ENCODE measurements around the gene ACOT2. TPM values are rescaled to one million over a fixed set of nuclear protein-coding genes. Genes with fewer than 3 reads are reported as not detected.
"Not testable (repeated sequence)": the region's sequence is repeated elsewhere in the genome, so short reads cannot be mapped to it uniquely, and the experiment has no call there.

ACOT2 gene
- total RNA-seq, 2 experiments from 2014 or later, result 7.9 to 11.7 TPM

- Histone ChIP-seq H3K79me2 (ENCODE audit: insufficient read depth, low read depth, low read length) (no peaks in the 10 kb centered on the region), H2AFZ (ENCODE audit: low read length) (no peak overlapping the region), H3K9me3 (ENCODE audit: low read length) (no peaks in the 10 kb centered on the region), H3K4me3 (ENCODE audit: low read depth, low read length, poor library complexity, severe bottlenecking) (no peak overlapping the region), H3K36me3 (ENCODE audit: insufficient read depth, low read length) (no peaks in the 10 kb centered on the region), H4K20me1 (ENCODE audit: insufficient read depth, low read length) (no peaks in the 10 kb centered on the region), H3K9me2 (ENCODE audit: insufficient read depth, low read length) (no peaks in the 10 kb centered on the region), H3K27ac (ENCODE audit: low read depth, low read length, poor library complexity, severe bottlenecking) (no peak overlapping the region), H3K4me1 (ENCODE audit: insufficient read depth, low read length, poor library complexity, severe bottlenecking) (no peaks in the 10 kb centered on the region), H3K4me2 (ENCODE audit: low read length) (no peak overlapping the region)
- intact Hi-C loops (cut with micrococcal nuclease; ENCODE audit: unreplicated experiment), result no loop called here
- ChIA-PET POLR2A (interaction anchor here (0.7 to 1.0 kb wide), 3 partner anchors 13 to 262 kb away, joined by 3 to 4 read pairs (median 3); partner anchors contain the start of gene PTGR2), CTCF (ENCODE audit: unreplicated experiment) (no interaction called here)
- TF ChIP-seq, protein P1, sequence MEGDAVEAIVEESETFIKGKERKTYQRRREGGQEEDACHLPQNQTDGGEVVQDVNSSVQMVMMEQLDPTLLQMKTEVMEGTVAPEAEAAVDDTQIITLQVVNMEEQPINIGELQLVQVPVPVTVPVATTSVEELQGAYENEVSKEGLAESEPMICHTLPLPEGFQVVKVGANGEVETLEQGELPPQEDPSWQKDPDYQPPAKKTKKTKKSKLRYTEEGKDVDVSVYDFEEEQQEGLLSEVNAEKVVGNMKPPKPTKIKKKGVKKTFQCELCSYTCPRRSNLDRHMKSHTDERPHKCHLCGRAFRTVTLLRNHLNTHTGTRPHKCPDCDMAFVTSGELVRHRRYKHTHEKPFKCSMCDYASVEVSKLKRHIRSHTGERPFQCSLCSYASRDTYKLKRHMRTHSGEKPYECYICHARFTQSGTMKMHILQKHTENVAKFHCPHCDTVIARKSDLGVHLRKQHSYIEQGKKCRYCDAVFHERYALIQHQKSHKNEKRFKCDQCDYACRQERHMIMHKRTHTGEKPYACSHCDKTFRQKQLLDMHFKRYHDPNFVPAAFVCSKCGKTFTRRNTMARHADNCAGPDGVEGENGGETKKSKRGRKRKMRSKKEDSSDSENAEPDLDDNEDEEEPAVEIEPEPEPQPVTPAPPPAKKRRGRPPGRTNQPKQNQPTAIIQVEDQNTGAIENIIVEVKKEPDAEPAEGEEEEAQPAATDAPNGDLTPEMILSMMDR (conservative IDR thresholded peaks at IDR 0.05; ENCODE audit: low read length), result no peak
- no peak for TF ChIP-seq EZH2phosphoT487 (IDR thresholded peaks at IDR 0.05; ENCODE audit: borderline replicate concordance, low read depth, low read length)
- no TSS peak for BruUV-seq (replicated peaks)
- no peak for DNase-seq (ENCODE audit: low spot score)
Measured at GRCh38 chr14:73589116-73589515, 20.1 kb downstream of the ACOT2 start.

DNA sequence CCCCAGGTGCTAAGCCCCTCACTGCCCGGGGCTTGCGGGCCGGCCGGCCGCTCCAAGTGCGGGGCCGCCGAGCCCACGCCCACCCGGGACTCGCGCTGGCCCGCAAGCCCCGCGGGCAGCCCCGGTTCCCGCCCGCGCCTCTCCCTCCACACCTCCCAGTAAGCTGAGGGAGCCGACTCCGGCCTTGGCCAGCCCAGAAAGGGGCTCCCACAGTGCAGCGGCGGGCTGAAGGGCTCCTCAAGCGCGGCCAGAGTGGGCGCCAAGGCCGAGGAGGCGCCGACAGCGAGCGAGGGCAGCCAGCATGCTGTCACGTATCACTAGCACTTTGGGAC lies 21.6 kb downstream of the ACOT2 start:
- H3K9me2 ChIP-seq (ENCODE audit: insufficient read depth, low read length); POLR2A ChIA-PET; H3K4me1 ChIP-seq (ENCODE audit: insufficient read depth, low read length, poor library complexity, severe bottlenecking); H3K4me2 ChIP-seq (ENCODE audit: low read length); BruUV-seq (replicated peaks); H3K36me3 ChIP-seq (ENCODE audit: insufficient read depth, low read length); H3K27ac ChIP-seq (ENCODE audit: low read depth, low read length, poor library complexity, severe bottlenecking); intact Hi-C loops (cut with micrococcal nuclease; ENCODE audit: unreplicated experiment); CTCF ChIA-PET (ENCODE audit: unreplicated experiment); H4K20me1 ChIP-seq (ENCODE audit: insufficient read depth, low read length); H2AFZ ChIP-seq (ENCODE audit: low read length); H3K9me3 ChIP-seq (ENCODE audit: low read length); H3K4me3 ChIP-seq (ENCODE audit: low read depth, low read length, poor library complexity, severe bottlenecking); H3K79me2 ChIP-seq (ENCODE audit: insufficient read depth, low read depth, low read length); DNase-seq (ENCODE audit: low spot score): not testable (repeated sequence)

- Histone ChIP-seq H3K4me1 (ENCODE audit: insufficient read depth, low read length, poor library complexity, severe bottlenecking) (no peaks in the 10 kb centered on the region), H3K79me2 (ENCODE audit: insufficient read depth, low read depth, low read length) (no peaks in the 10 kb centered on the region), H4K20me1 (ENCODE audit: insufficient read depth, low read length) (no peaks in the 10 kb centered on the region), H3K9me3 (ENCODE audit: low read length) (no peaks in the 10 kb centered on the region), H3K9me2 (ENCODE audit: insufficient read depth, low read length) (no peaks in the 10 kb centered on the region), H3K27ac (ENCODE audit: low read depth, low read length, poor library complexity, severe bottlenecking) (no peak within 1 kb of the TSS), H2AFZ (ENCODE audit: low read length) (no peak within 1 kb of the TSS), H3K4me2 (ENCODE audit: low read length) (peak within 1 kb of the TSS; percentile 34; the same call in 1 of the 2 replicates), H3K36me3 (ENCODE audit: insufficient read depth, low read length) (no peaks in the 10 kb centered on the region), H3K4me3 (ENCODE audit: low read depth, low read length, poor library complexity, severe bottlenecking) (no peak within 1 kb of the TSS)
- no TSS peak for BruUV-seq (replicated peaks)
- TF ChIP-seq EZH2phosphoT487 (IDR thresholded peaks at IDR 0.05; ENCODE audit: borderline replicate concordance, low read depth, low read length), result no peak
- TF ChIP-seq, protein P1 (conservative IDR thresholded peaks at IDR 0.05; ENCODE audit: low read length), result no peak
- ChIA-PET CTCF (ENCODE audit: unreplicated experiment) (no interaction called here), POLR2A (no interaction called here)
- intact Hi-C loops (cut with micrococcal nuclease; ENCODE audit: unreplicated experiment), result no loop called here
- no peak for DNase-seq (ENCODE audit: low spot score)
Measured at GRCh38 chr14:73591690-73592449, 22.9 kb downstream of the ACOT2 start, which contains the start of gene ACOT4. Gene ACOT4, plus strand, starts transcription at chr14:73591873. Its CDS starts 87 bp downstream, at chr14:73591960.
